Gastroesophageal sphincter (tissue), 3 donors: Measurements from ENCODE around the gene AHNAK2.

ENCODE experiments used
- CTCF ChIP-seq, 4 experiments: fragments of 200-600 bp in 2 of 4; fragments of 450-650 bp in 2 of 4; sonication (generic) in 1 of 4; IDR thresholded peaks; one replicate each; pipeline ENCODE4 v1.5.1; 2017 to 2019; ENCODE audit warnings: antibody characterized with exemption in 4 of 4, mild to moderate bottlenecking in 2 of 4, moderate library complexity in 2 of 4
- POLR2A ChIP-seq, 2 donors: fragments of 450-650 bp; IDR thresholded peaks; one replicate each; pipeline ENCODE4 v1.6.1; 2017; ENCODE audit warnings: antibody characterized with exemption in 2 of 2, mild to moderate bottlenecking in 2 of 2, moderate library complexity in 1 of 2
- POLR2AphosphoS5 ChIP-seq: sonication (generic); formaldehyde crosslinking; IDR thresholded peaks from one replicate; pipeline ENCODE4 v1.6.1; 2017; ENCODE audit warnings: antibody characterized with exemption

GRCh38 chr14:105011312-105011990, 33.3 kb upstream of the AHNAK2 start:
- TF ChIP-seq POLR2A (IDR thresholded peaks at IDR 0.05) (no peak), POLR2AphosphoS5 (no peak), CTCF (IDR thresholded peaks at IDR 0.05) (no peak)
